Measurements from ENCODE around the gene TRIM66. TPM values are rescaled to one million over a fixed set of nuclear protein-coding genes. Genes with fewer than 3 reads are reported as not detected.

Gene TRIM66
- total RNA-seq, 1 donor = 5.6 TPM

DNA sequence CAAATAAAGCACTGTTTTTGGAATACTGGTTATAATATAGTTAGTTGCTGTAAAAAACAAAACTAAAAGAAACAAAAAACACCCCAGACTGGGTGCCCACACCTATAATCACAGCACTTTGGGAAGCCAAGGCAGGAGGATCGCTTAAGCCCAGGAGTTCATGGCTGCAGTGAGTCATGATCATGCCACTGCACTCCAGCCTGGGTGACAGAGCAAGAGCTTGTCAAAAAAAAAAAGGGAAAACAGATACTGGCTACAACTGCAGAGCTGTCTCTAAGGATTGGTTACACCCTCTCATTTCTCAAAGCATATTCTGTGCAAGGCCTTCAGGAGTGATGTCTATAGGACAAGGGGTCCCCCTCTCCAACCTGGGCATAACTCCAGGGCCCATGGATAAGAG, 73.8 kb downstream of the TRIM66 start:
- H3K4me3 ChIP-seq (ENCODE audit: low read depth, low read length) = no peak overlapping the region
- TF ChIP-seq, protein P1, sequence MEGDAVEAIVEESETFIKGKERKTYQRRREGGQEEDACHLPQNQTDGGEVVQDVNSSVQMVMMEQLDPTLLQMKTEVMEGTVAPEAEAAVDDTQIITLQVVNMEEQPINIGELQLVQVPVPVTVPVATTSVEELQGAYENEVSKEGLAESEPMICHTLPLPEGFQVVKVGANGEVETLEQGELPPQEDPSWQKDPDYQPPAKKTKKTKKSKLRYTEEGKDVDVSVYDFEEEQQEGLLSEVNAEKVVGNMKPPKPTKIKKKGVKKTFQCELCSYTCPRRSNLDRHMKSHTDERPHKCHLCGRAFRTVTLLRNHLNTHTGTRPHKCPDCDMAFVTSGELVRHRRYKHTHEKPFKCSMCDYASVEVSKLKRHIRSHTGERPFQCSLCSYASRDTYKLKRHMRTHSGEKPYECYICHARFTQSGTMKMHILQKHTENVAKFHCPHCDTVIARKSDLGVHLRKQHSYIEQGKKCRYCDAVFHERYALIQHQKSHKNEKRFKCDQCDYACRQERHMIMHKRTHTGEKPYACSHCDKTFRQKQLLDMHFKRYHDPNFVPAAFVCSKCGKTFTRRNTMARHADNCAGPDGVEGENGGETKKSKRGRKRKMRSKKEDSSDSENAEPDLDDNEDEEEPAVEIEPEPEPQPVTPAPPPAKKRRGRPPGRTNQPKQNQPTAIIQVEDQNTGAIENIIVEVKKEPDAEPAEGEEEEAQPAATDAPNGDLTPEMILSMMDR (IDR thresholded peaks at IDR 0.05; ENCODE audit: insufficient read depth, low read length) = no peak
- DNase-seq (ENCODE audit: low read depth) = peak; percentile 43

DNA sequence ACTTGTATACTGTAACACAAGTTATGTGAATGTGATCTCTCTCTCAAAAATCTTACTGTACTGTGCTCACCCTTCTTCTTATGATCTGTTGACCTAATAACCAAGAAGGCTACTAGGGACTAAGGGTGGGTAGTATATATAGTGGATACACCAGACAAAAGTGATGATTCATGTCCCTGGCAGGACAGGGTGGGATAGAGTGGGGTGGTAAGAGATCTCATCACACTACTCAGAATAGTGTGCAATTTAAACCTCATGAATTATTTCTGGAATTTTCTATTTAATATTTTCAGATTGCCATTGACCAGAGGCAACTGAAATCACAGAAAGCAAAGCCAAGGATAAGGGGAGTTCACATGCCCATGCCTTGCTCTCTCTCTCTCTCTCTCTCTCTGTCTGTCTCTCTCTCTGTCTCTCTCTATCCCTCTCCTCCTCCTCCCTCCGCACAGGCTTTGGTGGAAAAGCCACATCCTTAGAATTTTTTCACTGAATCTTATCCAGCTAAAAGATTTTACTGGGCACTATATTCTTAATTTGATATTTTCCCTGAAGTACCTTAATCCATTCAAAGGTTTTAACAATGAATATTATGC, 76.4 kb downstream of the TRIM66 start:
- H3K4me3 ChIP-seq (ENCODE audit: low read depth, low read length) = no peak overlapping the region
- DNase-seq (ENCODE audit: low read depth) = peak; percentile 33
- TF ChIP-seq, protein P1 (IDR thresholded peaks at IDR 0.05; ENCODE audit: insufficient read depth, low read length) = no peak

DNA sequence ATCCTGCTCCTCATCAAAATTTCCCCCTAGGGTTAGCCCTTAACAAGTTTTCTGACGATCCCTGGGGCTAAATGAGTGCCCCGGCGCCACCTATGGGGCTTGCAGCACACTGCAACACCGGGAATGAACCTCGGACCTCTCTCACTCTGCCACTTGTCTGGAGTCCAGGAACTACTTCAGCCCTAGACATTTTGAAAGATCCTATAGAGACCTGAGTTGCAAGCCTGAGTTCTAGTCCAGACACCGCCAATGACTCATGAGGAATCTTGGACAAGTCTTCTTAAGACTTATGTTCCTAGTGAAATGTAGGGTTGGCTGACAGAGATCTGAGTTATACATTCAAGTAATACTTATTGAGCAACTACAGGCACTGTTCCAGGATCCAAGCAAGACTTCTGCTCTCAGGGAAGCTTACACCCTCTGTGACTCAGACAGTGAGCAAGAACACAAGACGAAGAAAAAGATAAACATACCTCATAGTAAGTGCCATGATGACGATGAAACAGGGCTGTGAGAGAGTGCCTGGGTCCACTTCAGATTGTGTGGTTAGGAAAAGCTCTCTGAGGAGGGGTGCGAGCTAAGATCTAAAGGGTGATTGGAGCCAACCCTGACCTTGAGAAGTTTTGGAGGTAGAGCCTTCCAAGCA, 78.3 kb downstream of the TRIM66 start:
- DNase-seq (ENCODE audit: low read depth) = peak; percentile 100
- TF ChIP-seq, protein P1 (IDR thresholded peaks at IDR 0.05; ENCODE audit: insufficient read depth, low read length) = peak; percentile 90
- no peak overlapping the region for H3K4me3 ChIP-seq (ENCODE audit: low read depth, low read length)

DNA sequence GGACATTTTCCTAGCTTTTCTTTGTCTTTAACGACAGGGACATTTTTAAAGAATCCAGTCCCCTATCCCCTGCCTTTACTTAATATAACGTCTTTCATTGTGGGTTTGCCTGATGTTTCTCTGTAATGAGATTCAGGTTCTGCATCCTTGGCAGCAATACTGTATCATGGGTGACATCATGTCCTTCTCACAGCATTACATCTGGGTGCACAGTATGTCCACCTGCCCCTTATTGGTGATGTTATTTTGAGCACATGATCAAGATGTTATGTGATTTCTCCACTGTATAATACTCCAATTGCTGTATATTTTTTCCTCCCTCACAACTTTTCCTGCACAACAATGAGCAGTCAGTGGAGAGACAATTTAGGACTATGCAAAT, 78.8 kb downstream of the TRIM66 start:
- H3K4me3 ChIP-seq (ENCODE audit: low read depth, low read length) = no peak overlapping the region
- DNase-seq (ENCODE audit: low read depth) = no peak
- TF ChIP-seq, protein P1 (IDR thresholded peaks at IDR 0.05; ENCODE audit: insufficient read depth, low read length) = no peak

DNA sequence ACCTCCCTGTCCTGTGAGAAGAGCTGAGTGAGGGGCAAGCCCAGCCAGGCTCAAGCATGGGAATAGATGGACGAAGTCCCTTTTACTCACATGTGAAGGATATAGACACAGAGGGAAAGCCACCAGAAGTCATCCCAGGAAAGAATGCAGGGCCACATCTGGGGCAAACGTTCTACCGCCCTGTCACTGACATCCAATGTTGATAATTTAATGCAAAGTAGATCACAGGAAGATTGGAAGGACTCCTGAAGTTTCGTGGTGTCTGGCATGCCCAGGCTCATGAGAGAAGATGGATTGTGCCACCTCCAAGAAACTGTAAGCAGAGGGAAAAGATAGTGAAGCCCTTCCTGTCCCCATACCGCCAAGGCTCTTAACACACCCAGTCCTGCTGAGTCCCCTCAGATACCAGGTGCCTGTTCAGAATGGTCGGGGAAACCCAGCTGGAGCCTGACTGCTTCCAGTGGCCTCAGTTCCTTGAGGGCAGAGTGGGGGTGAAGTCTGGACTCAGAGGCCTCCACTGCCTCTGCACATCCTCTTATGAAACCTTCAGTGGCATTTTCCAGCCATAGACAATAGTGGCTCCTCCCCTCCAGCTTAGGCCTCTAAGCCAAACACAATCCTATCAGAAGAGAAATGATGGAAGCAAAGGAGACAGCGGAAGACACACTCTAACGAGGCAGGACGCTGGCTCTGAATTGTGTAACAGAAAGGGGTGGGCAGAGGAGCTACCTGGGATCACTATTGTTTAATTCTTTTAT, 80.9 kb downstream of the TRIM66 start:
- no peak for DNase-seq (ENCODE audit: low read depth)
- TF ChIP-seq, protein P1 (IDR thresholded peaks at IDR 0.05; ENCODE audit: insufficient read depth, low read length) = no peak
- no peak overlapping the region for H3K4me3 ChIP-seq (ENCODE audit: low read depth, low read length)

DNA sequence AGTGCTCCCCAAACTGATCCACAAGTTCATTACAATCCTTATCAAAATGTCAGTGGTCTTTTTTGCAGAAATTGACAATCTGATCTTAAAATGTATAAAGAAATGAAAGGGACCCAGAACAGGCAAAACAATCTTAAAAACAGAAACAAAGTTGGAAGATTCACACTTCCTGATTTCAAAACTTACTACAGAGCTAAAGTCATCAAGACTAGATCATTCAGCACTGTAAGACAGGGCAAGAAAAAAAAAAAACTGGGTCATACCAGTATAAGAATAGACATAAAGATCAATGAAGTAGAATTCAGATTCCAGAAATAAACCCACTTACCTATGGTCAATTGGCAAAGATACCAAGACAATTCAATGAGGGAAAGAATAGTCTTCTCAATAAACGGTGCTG, 84.0 kb downstream of the TRIM66 start:
- H3K4me3 ChIP-seq (ENCODE audit: low read depth, low read length) = no peak overlapping the region
- no peak for DNase-seq (ENCODE audit: low read depth)
- TF ChIP-seq, protein P1 (IDR thresholded peaks at IDR 0.05; ENCODE audit: insufficient read depth, low read length) = no peak
